H1 (cell line): Measurements from ENCODE around the gene EVC2. TPM values are rescaled to one million over a fixed set of nuclear protein-coding genes. Genes with fewer than 3 reads are reported as not detected.

Experiments
- CTCF ChIA-PET: fragments of 300-600 bp; sonication (Branson Sonifier 250); formaldehyde crosslinking; loops from one replicate; lab custom pipeline; 2021; ENCODE audit not compliant: partially characterized antibody; lab: Charles Lee
- POLR2A ChIA-PET: fragments of 300-600 bp; sonication (Branson Sonifier 250); formaldehyde crosslinking; loops from one replicate; lab custom pipeline; 2021; ENCODE audit warnings: inconsistent platforms; ENCODE audit not compliant: partially characterized antibody; lab: Charles Lee
- DNase-seq, 2 experiments: peaks; one replicate each; pipeline versions ENCODE4 v3.0.0 to v3.0.0-alpha.2; 2010 to 2022; ENCODE audit warnings: low spot score in 2 of 2, low read depth in 1 of 2, mixed read lengths in 1 of 2
- FAIRE-seq: peaks from 2 replicates; lab custom pipeline; 2011; peaks lifted over from hg19 to GRCh38; lab: Jason Lieb, UNC
- H2AFZ ChIP-seq: 2 replicates; pipeline ENCODE4 v1.8.1; 2012; ENCODE audit warnings: low read length, inconsistent platforms
- H2AK5ac ChIP-seq: 2 replicates; pipeline ENCODE4 v1.6.1; 2013; ENCODE audit warnings: low read depth, low read length
- H2BK120ac ChIP-seq: replicated peaks from 2 replicates; pipeline ENCODE3; 2013; ENCODE audit warnings: low read depth, low read length, inconsistent platforms
- H2BK12ac ChIP-seq: 2 replicates; pipeline ENCODE4 v1.6.1; 2013; ENCODE audit warnings: low read depth, low read length
- H2BK15ac ChIP-seq: 2 replicates; pipeline ENCODE4 v1.6.1; 2013; ENCODE audit warnings: low read length
- H2BK20ac ChIP-seq: 2 replicates; pipeline ENCODE4 v1.6.1; 2013; ENCODE audit warnings: low read length
- H2BK5ac ChIP-seq: 2 replicates; pipeline ENCODE4 v1.6.1; 2013; ENCODE audit warnings: low read depth, low read length
- H3K14ac ChIP-seq: 2 replicates; pipeline ENCODE4 v1.6.1; 2013; ENCODE audit warnings: inconsistent platforms; ENCODE audit not compliant: insufficient read length
- H3K18ac ChIP-seq: 2 replicates; pipeline ENCODE4 v1.6.1; 2013; ENCODE audit warnings: low read length; ENCODE audit errors: extremely low read depth
- H3K23ac ChIP-seq: 2 replicates; pipeline ENCODE4 v1.6.1; 2013; ENCODE audit warnings: inconsistent platforms; ENCODE audit not compliant: insufficient read length
- H3K23me2 ChIP-seq: 2 replicates; pipeline ENCODE4 v1.6.1; 2013; ENCODE audit warnings: low read depth, low read length
- H3K27ac ChIP-seq: 2 replicates; pipeline ENCODE4 v1.6.1; 2011; ENCODE audit warnings: low read depth, low read length, inconsistent platforms
- H3K27me3 ChIP-seq, 4 experiments: replicated peaks in 1 of 4; 1 replicate in 1 of 4; 2 replicates in 3 of 4; pipeline versions ENCODE4 v1.6.1 to v1.8.1; 2011 to 2013; ENCODE audit warnings: low read length in 3 of 4, mild to moderate bottlenecking in 3 of 4, inconsistent platforms in 2 of 4, mixed read lengths in 2 of 4, moderate library complexity in 1 of 4; ENCODE audit not compliant: control insufficient read depth in 3 of 4, insufficient read depth in 3 of 4; ENCODE audit errors: extremely low read depth in 1 of 4
- H3K36me3 ChIP-seq, 4 experiments: 2 replicates each; pipeline versions ENCODE4 v1.6.1 to v1.8.1; 2011 to 2013; ENCODE audit warnings: mild to moderate bottlenecking in 4 of 4, low read length in 3 of 4, moderate library complexity in 2 of 4, control low read depth in 1 of 4, inconsistent platforms in 1 of 4; ENCODE audit not compliant: insufficient read depth in 4 of 4, control insufficient read depth in 2 of 4
- H3K4ac ChIP-seq: replicated peaks from 2 replicates; pipeline ENCODE3; 2013; ENCODE audit warnings: low read length, low read depth, mixed read lengths, inconsistent platforms; ENCODE audit not compliant: insufficient read length
- H3K4me1 ChIP-seq, 4 experiments: replicated peaks in 1 of 4; 1 replicate in 1 of 4; 2 replicates in 3 of 4; pipeline versions ENCODE4 v1.6.1 to v1.8.1; 2011 to 2013; ENCODE audit warnings: low read length in 3 of 4, inconsistent platforms in 2 of 4, mixed read lengths in 1 of 4; ENCODE audit not compliant: insufficient read depth in 4 of 4, control insufficient read depth in 3 of 4
- H3K4me2 ChIP-seq, 2 experiments: 2 replicates each; pipeline versions ENCODE4 v1.6.1 to v1.8.1; 2011 to 2013; ENCODE audit warnings: low read depth in 2 of 2, low read length in 2 of 2, control low read depth in 1 of 2, inconsistent platforms in 1 of 2, mild to moderate bottlenecking in 1 of 2; ENCODE audit not compliant: insufficient read depth in 1 of 2
- H3K4me3 ChIP-seq, 4 experiments: fragments of 200-600, 300-600 bp in 1 of 4; sonication (generic), shearing (Covaris generic), sonication (Bioruptor Twin) in 1 of 4; 2 replicates each; pipeline versions ENCODE4 v1.5.1 to v1.8.1; 2011 to 2016; ENCODE audit warnings: low read length in 4 of 4, low read depth in 3 of 4, control low read depth in 2 of 4, inconsistent platforms in 2 of 4, mild to moderate bottlenecking in 2 of 4, mixed read lengths in 1 of 4, moderate library complexity in 1 of 4; ENCODE audit not compliant: insufficient read depth in 2 of 4; ENCODE audit errors: extremely low read depth in 1 of 4
- H3K56ac ChIP-seq: replicated peaks from 2 replicates; pipeline ENCODE3; 2013; ENCODE audit warnings: low read depth, mild to moderate bottlenecking, mixed read lengths, low read length, inconsistent platforms; ENCODE audit not compliant: insufficient read length
- H3K79me1 ChIP-seq: 2 replicates; pipeline ENCODE4 v1.6.1; 2013; ENCODE audit warnings: low read depth, low read length, control low read depth
- H3K79me2 ChIP-seq, 2 experiments: 2 replicates each; pipeline versions ENCODE4 v1.6.1 to v1.8.1; 2012 to 2013; ENCODE audit warnings: low read length in 2 of 2, mild to moderate bottlenecking in 2 of 2, inconsistent platforms in 1 of 2; ENCODE audit not compliant: insufficient read depth in 2 of 2, control insufficient read depth in 1 of 2
- H3K9ac ChIP-seq, 4 experiments: replicated peaks in 1 of 4; 1 replicate in 1 of 4; 2 replicates in 3 of 4; pipeline versions ENCODE4 v1.6.1 to v1.8.1; 2011 to 2013; ENCODE audit warnings: low read depth in 3 of 4, low read length in 3 of 4, control low read depth in 2 of 4, mild to moderate bottlenecking in 2 of 4, moderate library complexity in 2 of 4, inconsistent platforms in 1 of 4; ENCODE audit errors: extremely low read depth in 1 of 4
- H3K9me3 ChIP-seq, 2 experiments: 2 replicates each; pipeline versions ENCODE4 v1.6.1 to v1.8.1; 2012 to 2013; ENCODE audit warnings: mild to moderate bottlenecking in 2 of 2, moderate library complexity in 2 of 2, control low read depth in 1 of 2, inconsistent platforms in 1 of 2, low read depth in 1 of 2, low read length in 1 of 2, mixed read lengths in 1 of 2; ENCODE audit not compliant: insufficient read depth in 2 of 2
- H4K20me1 ChIP-seq, 2 experiments: replicated peaks in 1 of 2; 2 replicates each; pipeline versions ENCODE3 to v1.8.1; 2011 to 2013; ENCODE audit warnings: inconsistent platforms in 2 of 2, low read length in 2 of 2, mild to moderate bottlenecking in 1 of 2; ENCODE audit not compliant: insufficient read depth in 2 of 2, control insufficient read depth in 1 of 2
- H4K5ac ChIP-seq: 2 replicates; pipeline ENCODE4 v1.6.1; 2013; ENCODE audit warnings: low read length, low read depth, mixed read lengths, inconsistent platforms; ENCODE audit not compliant: insufficient read length
- H4K8ac ChIP-seq: 2 replicates; pipeline ENCODE4 v1.8.0; 2013; ENCODE audit warnings: mild to moderate bottlenecking, moderate library complexity, low read length, inconsistent platforms; ENCODE audit not compliant: insufficient read depth; ENCODE audit errors: extremely low read depth
- H4K91ac ChIP-seq: replicated peaks from 2 replicates; pipeline ENCODE3; 2013; ENCODE audit warnings: low read length, mixed read lengths, inconsistent platforms; ENCODE audit not compliant: insufficient read length
- ASH2L ChIP-seq: fragments of 200-600, 300-600 bp; sonication (generic); IDR thresholded peaks from one replicate; pipeline ENCODE4 v1.7.1; 2017; ENCODE audit warnings: low read length
- CTBP2 ChIP-seq: IDR thresholded peaks from 2 replicates; pipeline ENCODE4 v1.7.0; 2011; ENCODE audit warnings: borderline replicate concordance, mild to moderate bottlenecking, moderate library complexity, mixed read lengths, low read length; ENCODE audit not compliant: insufficient read depth, insufficient read length
- EP300 ChIP-seq, 2 experiments: IDR thresholded peaks; 1 replicate in 1 of 2; 2 replicates in 1 of 2; pipeline ENCODE4 v1.6.1; 2011 to 2012; ENCODE audit warnings: low read depth in 2 of 2, low read length in 2 of 2, mild to moderate bottlenecking in 2 of 2, borderline replicate concordance in 1 of 2, inconsistent platforms in 1 of 2, moderate library complexity in 1 of 2
- FOSL1 ChIP-seq: IDR thresholded peaks from 2 replicates; pipeline ENCODE4 v1.6.1; 2011; ENCODE audit warnings: mild to moderate bottlenecking, low read depth, low read length, moderate library complexity; ENCODE audit not compliant: insufficient read depth
- GABPA ChIP-seq: IDR thresholded peaks from 2 replicates; pipeline ENCODE4 v1.6.1; 2011; ENCODE audit warnings: mild to moderate bottlenecking, low read length, moderate library complexity, borderline replicate concordance; ENCODE audit not compliant: insufficient read depth
- GTF2F1 ChIP-seq: IDR thresholded peaks from 2 replicates; pipeline ENCODE4 v1.6.1; 2012; ENCODE audit warnings: low read depth, low read length, improper control_type of control experiment, borderline replicate concordance
- JUND ChIP-seq: IDR thresholded peaks from 2 replicates; pipeline ENCODE4 v1.6.1; 2011; ENCODE audit warnings: mild to moderate bottlenecking, improper control_type of control experiment, low read length
- KDM4A ChIP-seq: IDR thresholded peaks from one replicate; pipeline ENCODE4 v1.7.1; 2012; ENCODE audit warnings: low read depth, mild to moderate bottlenecking, moderate library complexity, low read length, inconsistent platforms; ENCODE audit not compliant: severe bottlenecking
- NANOG ChIP-seq: IDR thresholded peaks from 2 replicates; pipeline ENCODE4 v1.6.1; 2011; ENCODE audit warnings: low read length, low read depth, mild to moderate bottlenecking, inconsistent platforms; ENCODE audit not compliant: insufficient read depth, poor library complexity, severe bottlenecking
- POLR2AphosphoS5 ChIP-seq: IDR thresholded peaks from 2 replicates; pipeline ENCODE4 v1.6.1; 2011; ENCODE audit warnings: low read depth, low read length
- POU5F1 ChIP-seq: IDR thresholded peaks from 2 replicates; pipeline ENCODE4 v1.6.1; 2011; ENCODE audit warnings: low read depth, mild to moderate bottlenecking, low read length, moderate library complexity
- SIRT6 ChIP-seq: IDR thresholded peaks from one replicate; pipeline ENCODE4 v1.7.1; 2012; ENCODE audit warnings: low read length, inconsistent platforms
- SP1 ChIP-seq: IDR thresholded peaks from 2 replicates; pipeline ENCODE4 v1.6.1; 2011; ENCODE audit warnings: low read depth, low read length
- SP2 ChIP-seq: IDR thresholded peaks from 2 replicates; pipeline ENCODE4 v1.6.1; 2012; ENCODE audit warnings: mild to moderate bottlenecking, low read length, inconsistent platforms
- TAF1 ChIP-seq: IDR thresholded peaks from 2 replicates; pipeline ENCODE4 v1.6.1; 2011; ENCODE audit warnings: mild to moderate bottlenecking, low read depth, low read length
- YY1 ChIP-seq: IDR thresholded peaks from 2 replicates; pipeline ENCODE4 v1.6.1; 2011; ENCODE audit warnings: low read depth, mild to moderate bottlenecking, low read length
- WGBS, 2 experiments: shearing (Covaris generic) in 1 of 2; methylation state at CpG; one replicate each; pipeline versions ENCODE4 v1.1.6 to v1.1.7; 2013 to 2015; ENCODE audit warnings: low lambda C conversion rate in 2 of 2, mixed read lengths in 2 of 2, inconsistent platforms in 1 of 2, low coverage in 1 of 2, missing lambda C conversion rate in 1 of 2; ENCODE audit not compliant: insufficient replicate concordance in 2 of 2, insufficient coverage in 1 of 2, insufficient read length in 1 of 2; ENCODE audit errors: extremely low coverage in 1 of 2, missing lambda C conversion rate in 1 of 2; 5-methylcytosine and 5-hydroxymethylcytosine counted together
- polyA plus RNA-seq, 7 experiments: library from polyadenylated mRNA; depleted of rRNA in 3 of 7; stranded (reverse) in 5 of 7; unstranded in 2 of 7; fragments of >200 nt in 5 of 7; fragments of 200-250 nt in 2 of 7; gene quantifications; 1 replicate in 5 of 7; 2 replicates in 1 of 7; 4 replicates in 1 of 7; pipeline versions ENCODE4 v1.2.1 to v1.2.3, GENCODE V29; 2011 to 2013; ENCODE audit warnings: missing spikeins in 2 of 7, mixed read lengths in 2 of 7
- total RNA-seq: library from RNA; stranded (reverse); fragmentation: NEBNext Ultra II Directional; extraction: Animal tissue kit (Norgen Biotek cat#: 25700); gene quantifications from 2 replicates; pipeline ENCODE4 v1.2.1, GENCODE V29; 2021

Gene EVC2
- total and polyA plus RNA-seq, 2 of the 8 experiments (the other 6 are each of a cell fraction or from before 2014, with no cell fraction given): 0.73 to 5.9 TPM

- H2AK5ac ChIP-seq: no peak overlapping the region
- no peak overlapping the region for H3K56ac ChIP-seq
- H3K4me2 ChIP-seq: no peak overlapping the region
- H2BK15ac ChIP-seq: no peak overlapping the region
- H3K23me2 ChIP-seq: no peaks in the 10 kb centered on the region
- no peaks in the 10 kb centered on the region for H3K79me2 ChIP-seq
- H3K27ac ChIP-seq: no peak overlapping the region
- H2BK5ac ChIP-seq: no peak overlapping the region
- DNase-seq: no peak
- H4K20me1 ChIP-seq: peaks cover 0 to 2% of the 10 kb centered on the region in 2 experiments
- ChIA-PET CTCF (interaction anchor here (0.6 to 1.0 kb wide), 3 partner anchors 12 to 81 kb away, joined by 3 read pairs; no protein-coding TSS in a partner anchor), POLR2A (no interaction called here)
- no peak overlapping the region for H3K23ac ChIP-seq
- H3K9me3 ChIP-seq: no peaks in the 10 kb centered on the region
- WGBS, 2 experiments: 84% methylated on average over 10 of the region's 10 CpGs; no CpG with 5 or more reads in 1 of the 2 experiments
- no peaks in the 10 kb centered on the region for H3K36me3 ChIP-seq
- H3K79me1 ChIP-seq: no peaks in the 10 kb centered on the region
- H4K5ac ChIP-seq: no peak overlapping the region
- no peak overlapping the region for H4K91ac ChIP-seq
- no peak overlapping the region for H3K4me3 ChIP-seq
- no peak overlapping the region for H2BK20ac ChIP-seq
- no peak overlapping the region for H3K9ac ChIP-seq
- H2AFZ ChIP-seq: no peak overlapping the region
- H4K8ac ChIP-seq: no peak overlapping the region
- H2BK12ac ChIP-seq: no peak overlapping the region
- no peaks in the 10 kb centered on the region for H3K4me1 ChIP-seq
- FAIRE-seq: no peak
- H3K27me3 ChIP-seq: no peaks in the 10 kb centered on the region
- H3K4ac ChIP-seq: no peak overlapping the region
- no peak overlapping the region for H2BK120ac ChIP-seq
- no peak overlapping the region for H3K18ac ChIP-seq
- no peak overlapping the region for H3K14ac ChIP-seq
- TF ChIP-seq FOSL1 (no peak), NANOG (no peak), TAF1 (no peak), JUND (no peak), EP300 (IDR thresholded peaks at IDR 0.05; ENCODE audit: borderline replicate concordance in 1 of 2, low read depth in 2 of 2, low read length in 2 of 2) (no peak), YY1 (no peak), POLR2AphosphoS5 (no peak), SP1 (no peak), POU5F1 (no peak), KDM4A (no peak), SIRT6 (no peak), SP2 (no peak), GABPA (no peak), CTBP2 (no peak), GTF2F1 (no peak), ASH2L (no peak)
These were observed 167.2 kb downstream of the EVC2 start for GRCh38 chr4:5541169-5541568.
